ENCODE results near the gene MINDY1.

DNA sequence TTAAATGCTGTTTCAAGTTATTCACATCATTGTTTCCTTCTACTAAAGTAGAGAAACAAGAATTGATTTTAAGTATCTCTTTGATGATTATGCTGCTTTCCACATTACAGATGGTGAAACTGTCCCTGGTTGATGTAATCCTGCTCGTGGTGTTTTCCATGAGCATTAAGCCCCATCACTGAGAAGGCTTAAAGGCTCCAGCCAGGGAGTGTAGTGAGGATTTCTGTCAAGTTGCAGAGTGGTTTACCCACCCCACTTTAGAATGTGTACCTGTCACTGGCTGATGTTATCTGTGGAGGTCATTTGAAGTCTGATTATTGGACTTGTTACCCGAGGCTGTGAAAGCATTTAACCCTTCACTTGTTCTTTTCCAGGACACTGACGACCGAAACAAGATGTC is 44.9 kb downstream of the MINDY1 start:
- no peak for TF ChIP-seq CTCF (IDR thresholded peaks at IDR 0.05)
- TF ChIP-seq POLR2A (IDR thresholded peaks at IDR 0.05), result no peak

Data from adrenal gland (tissue), 5 donors.